Measurements from ENCODE around the gene AIMP1.

DNA sequence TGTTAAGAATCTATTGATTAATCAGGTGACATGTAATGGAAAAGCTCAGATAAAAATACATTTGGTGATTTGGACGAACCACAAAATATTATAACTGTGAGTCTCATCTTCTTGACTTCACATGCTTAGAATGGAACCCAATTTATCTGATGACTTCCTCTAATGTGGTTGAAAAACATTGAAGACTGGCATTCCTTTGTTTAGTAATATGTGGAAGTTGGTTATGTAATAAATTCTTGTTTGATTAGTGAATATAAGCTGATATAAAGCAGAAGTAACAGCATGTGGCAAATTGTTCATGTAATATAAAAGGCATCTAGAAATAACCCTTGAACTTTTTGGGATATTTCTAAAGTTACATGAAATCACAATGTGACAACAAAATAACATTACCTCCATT is 42.5 kb downstream of the AIMP1 start:
- no peak for TF ChIP-seq POLR2A (IDR thresholded peaks at IDR 0.05)
- TF ChIP-seq, protein P1, sequence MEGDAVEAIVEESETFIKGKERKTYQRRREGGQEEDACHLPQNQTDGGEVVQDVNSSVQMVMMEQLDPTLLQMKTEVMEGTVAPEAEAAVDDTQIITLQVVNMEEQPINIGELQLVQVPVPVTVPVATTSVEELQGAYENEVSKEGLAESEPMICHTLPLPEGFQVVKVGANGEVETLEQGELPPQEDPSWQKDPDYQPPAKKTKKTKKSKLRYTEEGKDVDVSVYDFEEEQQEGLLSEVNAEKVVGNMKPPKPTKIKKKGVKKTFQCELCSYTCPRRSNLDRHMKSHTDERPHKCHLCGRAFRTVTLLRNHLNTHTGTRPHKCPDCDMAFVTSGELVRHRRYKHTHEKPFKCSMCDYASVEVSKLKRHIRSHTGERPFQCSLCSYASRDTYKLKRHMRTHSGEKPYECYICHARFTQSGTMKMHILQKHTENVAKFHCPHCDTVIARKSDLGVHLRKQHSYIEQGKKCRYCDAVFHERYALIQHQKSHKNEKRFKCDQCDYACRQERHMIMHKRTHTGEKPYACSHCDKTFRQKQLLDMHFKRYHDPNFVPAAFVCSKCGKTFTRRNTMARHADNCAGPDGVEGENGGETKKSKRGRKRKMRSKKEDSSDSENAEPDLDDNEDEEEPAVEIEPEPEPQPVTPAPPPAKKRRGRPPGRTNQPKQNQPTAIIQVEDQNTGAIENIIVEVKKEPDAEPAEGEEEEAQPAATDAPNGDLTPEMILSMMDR (IDR thresholded peaks at IDR 0.05) = no peak

Measured in stomach (tissue), 4 donors.